ENCODE results near the gene GOLGA6A.
"Not testable (repeated sequence)": the region's sequence is repeated elsewhere in the genome, so short reads cannot be mapped to it uniquely, and the experiment has no call there.

DNA sequence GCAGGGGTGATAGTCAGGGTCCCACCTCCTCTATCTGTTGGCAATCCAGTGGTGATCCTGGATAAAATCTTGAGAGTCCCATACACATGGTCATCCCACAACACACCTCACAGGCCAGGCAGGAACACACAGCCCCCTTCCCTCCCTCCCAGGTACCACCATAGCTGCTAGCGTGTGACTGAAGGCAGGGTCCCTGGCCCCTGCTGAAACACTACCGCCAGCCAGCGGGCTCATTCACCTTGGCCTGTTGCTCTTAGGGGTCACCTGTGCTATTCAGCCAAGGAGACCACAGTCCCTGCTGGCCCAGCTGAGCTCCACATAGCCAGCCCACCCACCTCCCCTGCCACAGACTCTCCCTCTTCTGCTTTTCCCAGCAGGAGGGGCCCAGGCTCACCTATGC lies 18.2 kb downstream of the GOLGA6A start:
- not testable (repeated sequence) for TF ChIP-seq EZH2 (IDR thresholded peaks at IDR 0.05; ENCODE audit: low read length, unreplicated experiment)
- TF ChIP-seq, protein P1, sequence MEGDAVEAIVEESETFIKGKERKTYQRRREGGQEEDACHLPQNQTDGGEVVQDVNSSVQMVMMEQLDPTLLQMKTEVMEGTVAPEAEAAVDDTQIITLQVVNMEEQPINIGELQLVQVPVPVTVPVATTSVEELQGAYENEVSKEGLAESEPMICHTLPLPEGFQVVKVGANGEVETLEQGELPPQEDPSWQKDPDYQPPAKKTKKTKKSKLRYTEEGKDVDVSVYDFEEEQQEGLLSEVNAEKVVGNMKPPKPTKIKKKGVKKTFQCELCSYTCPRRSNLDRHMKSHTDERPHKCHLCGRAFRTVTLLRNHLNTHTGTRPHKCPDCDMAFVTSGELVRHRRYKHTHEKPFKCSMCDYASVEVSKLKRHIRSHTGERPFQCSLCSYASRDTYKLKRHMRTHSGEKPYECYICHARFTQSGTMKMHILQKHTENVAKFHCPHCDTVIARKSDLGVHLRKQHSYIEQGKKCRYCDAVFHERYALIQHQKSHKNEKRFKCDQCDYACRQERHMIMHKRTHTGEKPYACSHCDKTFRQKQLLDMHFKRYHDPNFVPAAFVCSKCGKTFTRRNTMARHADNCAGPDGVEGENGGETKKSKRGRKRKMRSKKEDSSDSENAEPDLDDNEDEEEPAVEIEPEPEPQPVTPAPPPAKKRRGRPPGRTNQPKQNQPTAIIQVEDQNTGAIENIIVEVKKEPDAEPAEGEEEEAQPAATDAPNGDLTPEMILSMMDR (conservative IDR thresholded peaks at IDR 0.05; ENCODE audit: low read depth, low read length): not testable (repeated sequence)
